GM12873 (cell line): ENCODE results near the gene CD164.

Experiments
- TF ChIP-seq, protein P1 (sequence below): IDR thresholded peaks from 2 replicates; pipeline ENCODE4 v1.5.1; 2012; ENCODE audit warnings: low read depth, mild to moderate bottlenecking, moderate library complexity, low read length, control low read depth; ENCODE audit not compliant: insufficient read depth; ENCODE audit errors: missing control alignments

Gene CD164

DNA sequence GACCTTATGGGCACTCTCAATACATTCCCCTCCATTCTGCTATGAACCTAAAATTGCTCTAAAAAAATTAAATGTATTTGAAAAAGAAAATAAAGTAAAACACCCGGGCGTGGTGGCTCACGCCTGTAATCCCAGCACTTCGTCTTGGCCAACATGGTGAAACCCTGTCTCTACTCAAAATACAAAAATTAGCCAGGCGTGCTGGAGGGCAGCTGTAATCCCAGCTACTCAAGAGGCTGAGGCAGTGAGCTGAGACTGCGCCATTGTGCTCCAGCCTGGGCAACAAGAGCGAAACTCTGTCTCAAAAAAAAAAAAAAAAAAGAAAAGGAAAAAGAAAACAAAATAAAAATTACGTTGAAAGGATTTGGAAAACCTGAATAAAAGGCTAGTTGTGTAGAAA, 60.5 kb downstream of the CD164 start:
- TF ChIP-seq, protein P1, sequence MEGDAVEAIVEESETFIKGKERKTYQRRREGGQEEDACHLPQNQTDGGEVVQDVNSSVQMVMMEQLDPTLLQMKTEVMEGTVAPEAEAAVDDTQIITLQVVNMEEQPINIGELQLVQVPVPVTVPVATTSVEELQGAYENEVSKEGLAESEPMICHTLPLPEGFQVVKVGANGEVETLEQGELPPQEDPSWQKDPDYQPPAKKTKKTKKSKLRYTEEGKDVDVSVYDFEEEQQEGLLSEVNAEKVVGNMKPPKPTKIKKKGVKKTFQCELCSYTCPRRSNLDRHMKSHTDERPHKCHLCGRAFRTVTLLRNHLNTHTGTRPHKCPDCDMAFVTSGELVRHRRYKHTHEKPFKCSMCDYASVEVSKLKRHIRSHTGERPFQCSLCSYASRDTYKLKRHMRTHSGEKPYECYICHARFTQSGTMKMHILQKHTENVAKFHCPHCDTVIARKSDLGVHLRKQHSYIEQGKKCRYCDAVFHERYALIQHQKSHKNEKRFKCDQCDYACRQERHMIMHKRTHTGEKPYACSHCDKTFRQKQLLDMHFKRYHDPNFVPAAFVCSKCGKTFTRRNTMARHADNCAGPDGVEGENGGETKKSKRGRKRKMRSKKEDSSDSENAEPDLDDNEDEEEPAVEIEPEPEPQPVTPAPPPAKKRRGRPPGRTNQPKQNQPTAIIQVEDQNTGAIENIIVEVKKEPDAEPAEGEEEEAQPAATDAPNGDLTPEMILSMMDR: no peak

DNA sequence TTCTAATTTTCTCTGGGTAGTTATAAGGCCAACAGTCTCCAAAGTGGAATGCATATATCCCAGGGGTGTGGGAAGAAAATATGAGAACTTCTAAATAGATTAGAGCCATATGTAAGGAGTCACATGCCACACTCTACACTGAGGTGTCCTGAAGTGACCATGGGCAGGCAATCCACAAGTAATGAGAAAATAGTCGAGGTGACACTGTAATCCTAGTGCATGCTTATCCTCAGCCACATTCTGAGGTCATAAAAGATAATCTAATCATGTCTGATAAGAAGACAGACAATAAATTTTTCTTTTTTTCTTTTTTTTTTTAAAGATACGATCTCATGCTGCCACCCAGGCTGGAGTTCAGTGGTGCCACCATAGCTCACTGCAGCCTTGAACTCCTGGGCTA, 62.2 kb downstream of the CD164 start:
- TF ChIP-seq, protein P1: no peak

DNA sequence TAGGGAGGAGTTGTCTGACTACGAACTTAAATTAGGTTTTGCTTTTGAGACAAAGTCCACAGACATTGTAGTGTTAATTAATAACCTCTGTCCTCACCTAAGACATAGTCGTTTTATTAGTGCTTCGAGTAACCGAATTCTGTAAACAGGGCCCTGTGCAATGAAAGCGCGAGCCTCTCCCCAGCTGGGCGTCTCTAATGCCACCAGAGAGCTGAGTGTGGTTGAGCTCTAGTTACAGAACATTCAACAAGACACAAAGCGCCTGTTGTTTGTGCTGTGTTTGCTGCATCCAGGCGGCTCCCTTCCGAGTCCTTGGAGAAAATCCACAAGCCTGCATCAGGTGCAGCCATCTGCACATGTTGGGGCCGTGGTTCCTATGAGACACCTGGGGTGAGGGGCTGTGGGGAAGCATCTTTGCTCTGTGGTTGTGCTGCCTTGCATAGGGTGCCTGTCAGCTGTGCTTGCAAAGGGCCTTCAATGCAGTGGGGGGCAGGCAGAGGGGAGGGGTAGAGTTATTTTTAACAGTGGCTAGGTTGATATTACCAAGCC, 63.9 kb downstream of the CD164 start:
- TF ChIP-seq, protein P1: no peak

DNA sequence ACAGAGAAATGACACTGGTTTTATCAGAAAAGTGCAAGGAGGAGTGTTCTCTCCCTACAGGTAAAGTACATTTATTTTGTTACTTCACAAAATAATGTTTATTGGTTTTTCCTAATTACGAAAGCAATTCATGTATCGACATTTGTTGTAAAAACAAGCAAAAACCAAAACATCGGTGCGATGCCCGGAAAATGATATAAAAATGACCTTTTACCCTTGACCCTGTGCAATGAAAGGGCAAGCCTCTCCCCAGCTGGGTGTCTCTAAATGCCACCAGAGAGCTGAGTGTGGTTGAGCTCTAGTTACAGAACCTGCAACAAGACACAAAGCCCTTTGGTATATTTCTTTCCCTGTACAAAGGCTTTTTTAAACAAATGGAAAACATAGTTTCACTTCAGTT, 65.4 kb downstream of the CD164 start:
- TF ChIP-seq, protein P1: no peak
